ENCODE results near the gene NXNL1.

DNA sequence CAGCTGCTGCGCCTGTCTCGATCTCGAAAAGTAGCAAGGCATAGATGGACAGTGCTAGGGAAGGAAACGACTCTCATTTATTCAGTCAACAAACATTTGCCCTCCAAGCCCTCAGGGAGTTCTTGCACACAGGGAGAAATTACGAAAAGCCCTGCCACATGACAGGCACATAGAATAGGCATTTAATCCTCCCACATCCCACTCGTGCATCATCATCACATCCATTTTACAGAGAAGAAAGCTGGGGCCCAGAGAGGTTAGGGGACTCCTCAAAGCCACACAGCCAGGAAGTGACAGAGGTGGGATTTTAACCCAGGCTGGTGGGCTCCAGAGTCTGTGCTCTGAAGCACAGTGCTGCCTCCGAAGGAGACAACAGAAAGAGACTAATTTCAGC, 23.9 kb downstream of the NXNL1 start:
- no peak for TF ChIP-seq EZH2 (IDR thresholded peaks at IDR 0.05)
- TF ChIP-seq POLR2AphosphoS5 (IDR thresholded peaks at IDR 0.05; ENCODE audit: borderline replicate concordance, low read depth, low read length) = no peak
